SK-N-SH (cell line): ENCODE measurements around the gene PACSIN1. TPM values are rescaled to one million over a fixed set of nuclear protein-coding genes. Genes with fewer than 3 reads are reported as not detected.
A peak's percentile ranks its signal among the peaks of the same experiment; 100 is the strongest.

Experiments
- CTCF ChIA-PET: fragments of 300-600, 350-600 bp; formaldehyde crosslinking; extraction: SDS; loops from one replicate; lab custom pipeline; 2021; lab: Yijun Ruan, JAX
- POLR2A ChIA-PET: fragments of 350-600 bp; sonication (Branson Sonifier 250); formaldehyde crosslinking; extraction: SDS; loops from one replicate; lab custom pipeline; 2020; ENCODE audit warnings: antibody characterized with exemption, inconsistent platforms; lab: Yijun Ruan, JAX
- DNase-seq: peaks from one replicate; pipeline ENCODE4 v3.0.0; 2012
- H2AFZ ChIP-seq: fragments of 200-600 bp; sonication (generic); 2 replicates; pipeline ENCODE4 v1.8.1; 2016; ENCODE audit warnings: antibody characterized with exemption, mild to moderate bottlenecking, low read depth
- H3F3A ChIP-seq: fragments of 200-600 bp; sonication (generic); replicated peaks from 2 replicates; pipeline ENCODE3; 2016; ENCODE audit warnings: antibody characterized with exemption, mild to moderate bottlenecking; ENCODE audit not compliant: insufficient read depth
- H3K27ac ChIP-seq, 2 experiments: fragments of 200-500 bp in 1 of 2; fragments of 200-600 bp in 1 of 2; sonication (Bioruptor generic) in 1 of 2; sonication (generic), shearing (Covaris generic) in 1 of 2; 2 replicates each; pipeline versions ENCODE4 v1.5.1 to v1.6.1; 2014 to 2016; ENCODE audit warnings: low read depth in 2 of 2, inconsistent platforms in 1 of 2, low read length in 1 of 2, mild to moderate bottlenecking in 1 of 2, mixed read lengths in 1 of 2
- H3K27me3 ChIP-seq: fragments of 200-600 bp; sonication (generic), shearing (Covaris generic); 2 replicates; pipeline ENCODE4 v1.6.1; 2016; ENCODE audit warnings: mixed run types; ENCODE audit not compliant: insufficient read depth
- H3K36me3 ChIP-seq, 2 experiments: fragments of 200-500 bp in 1 of 2; fragments of 200-600 bp in 1 of 2; sonication (Bioruptor generic) in 1 of 2; sonication (generic) in 1 of 2; replicated peaks in 1 of 2; 2 replicates each; pipeline versions ENCODE3 to v1.5.1; 2014 to 2016; ENCODE audit warnings: low read length in 1 of 2, mild to moderate bottlenecking in 1 of 2; ENCODE audit not compliant: insufficient read depth in 2 of 2, control insufficient read depth in 1 of 2
- H3K4me1 ChIP-seq, 2 experiments: fragments of 200-500 bp in 1 of 2; fragments of 200-600 bp in 1 of 2; sonication (Bioruptor generic) in 1 of 2; sonication (generic), shearing (Covaris generic) in 1 of 2; 2 replicates each; pipeline versions ENCODE4 v1.5.1 to v1.6.1; 2014 to 2016; ENCODE audit warnings: low read depth in 1 of 2, low read length in 1 of 2, mixed run types in 1 of 2; ENCODE audit not compliant: insufficient read depth in 2 of 2, control insufficient read depth in 1 of 2
- H3K4me2 ChIP-seq: fragments of 200-600 bp; sonication (generic), shearing (Covaris generic); 2 replicates; pipeline ENCODE4 v1.6.1; 2017; ENCODE audit warnings: mixed run types
- H3K4me3 ChIP-seq, 2 experiments: fragments of 200-500 bp in 1 of 2; fragments of 200-600 bp in 1 of 2; sonication (Bioruptor generic) in 1 of 2; sonication (generic), shearing (Covaris generic) in 1 of 2; 2 replicates each; pipeline versions ENCODE4 v1.5.1 to v1.8.1; 2014 to 2016; ENCODE audit warnings: low read depth in 2 of 2, inconsistent platforms in 1 of 2, low read length in 1 of 2, mild to moderate bottlenecking in 1 of 2, mixed read lengths in 1 of 2, moderate library complexity in 1 of 2
- H3K79me2 ChIP-seq: fragments of 200-600 bp; sonication (generic); 2 replicates; pipeline ENCODE4 v1.8.1; 2017; ENCODE audit warnings: mild to moderate bottlenecking; ENCODE audit not compliant: insufficient read depth
- H3K9ac ChIP-seq: fragments of 200-600 bp; sonication (generic); 2 replicates; pipeline ENCODE4 v1.6.1; 2017; ENCODE audit warnings: mixed run types
- H3K9me2 ChIP-seq: fragments of 200-600 bp; sonication (generic); 2 replicates; pipeline ENCODE4 v1.6.1; 2017; ENCODE audit warnings: mixed run types
- H3K9me3 ChIP-seq: fragments of 200-600 bp; sonication (generic); 2 replicates; pipeline ENCODE4 v1.6.1; 2017; ENCODE audit warnings: mixed run types, mild to moderate bottlenecking, moderate library complexity
- H4K20me1 ChIP-seq: fragments of 200-600 bp; sonication (generic); 2 replicates; pipeline ENCODE4 v1.6.1; 2017; ENCODE audit warnings: mild to moderate bottlenecking, mixed run types; ENCODE audit not compliant: insufficient read depth
- CHD2 ChIP-seq: fragments of 150-350 bp; IDR thresholded peaks from 2 replicates; pipeline ENCODE4 v1.6.1; 2018; ENCODE audit warnings: low read length; ENCODE audit not compliant: partially characterized antibody
- JUND ChIP-seq: IDR thresholded peaks from 2 replicates; pipeline ENCODE4 v1.4.0; 2012
- MXI1 ChIP-seq: IDR thresholded peaks from 2 replicates; pipeline ENCODE4 v1.6.1; 2012; ENCODE audit warnings: mild to moderate bottlenecking, low read depth, low read length, improper control_type of control experiment
- NFIC ChIP-seq: IDR thresholded peaks from 2 replicates; pipeline ENCODE4 v1.4.0; 2012; ENCODE audit warnings: borderline replicate concordance
- NRF1 ChIP-seq: IDR thresholded peaks from 2 replicates; pipeline ENCODE4 v1.6.1; 2012; ENCODE audit warnings: low read depth, mild to moderate bottlenecking, low read length
- POLR2AphosphoS5 ChIP-seq: IDR thresholded peaks from 2 replicates; pipeline ENCODE4 v1.6.1; 2012; ENCODE audit warnings: low read depth, low read length
- RAD21 ChIP-seq: IDR thresholded peaks from 2 replicates; pipeline ENCODE4 v1.6.1; 2012; ENCODE audit warnings: mild to moderate bottlenecking, low read length
- RCOR1 ChIP-seq: fragments of 150-350 bp; IDR thresholded peaks from 2 replicates; pipeline ENCODE4 v1.6.1; 2017; ENCODE audit warnings: antibody characterized with exemption, low read length
- SMC3 ChIP-seq: IDR thresholded peaks from 2 replicates; pipeline ENCODE4 v1.6.1; 2012; ENCODE audit warnings: low read depth, low read length, improper control_type of control experiment
- TAF1 ChIP-seq: IDR thresholded peaks from 2 replicates; pipeline ENCODE4 v1.6.1; 2012; ENCODE audit warnings: low read depth, mild to moderate bottlenecking, low read length, moderate library complexity, borderline replicate concordance
- TCF12 ChIP-seq: IDR thresholded peaks from 2 replicates; pipeline ENCODE4 v1.4.0; 2012
- TEAD4 ChIP-seq: IDR thresholded peaks from 2 replicates; pipeline ENCODE4 v1.4.0; 2012; ENCODE audit warnings: mild to moderate bottlenecking, borderline replicate concordance; ENCODE audit not compliant: insufficient read depth
- YY1 ChIP-seq: IDR thresholded peaks from 2 replicates; pipeline ENCODE4 v1.4.0; 2012; ENCODE audit warnings: low read depth, mild to moderate bottlenecking
- WGBS: methylation state at CpG from one replicate; pipeline ENCODE4 v1.1.6; 2017; ENCODE audit warnings: low lambda C conversion rate; 5-methylcytosine and 5-hydroxymethylcytosine counted together
- polyA plus RNA-seq, 3 experiments: library from polyadenylated mRNA; depleted of rRNA; stranded (reverse); fragments of >200 nt; gene quantifications; 2 replicates each; pipeline ENCODE4 v1.2.3, GENCODE V29; 2012
- TF ChIP-seq, protein P1 (sequence below): IDR thresholded peaks from 2 replicates; pipeline ENCODE4 v1.4.0; 2012; ENCODE audit warnings: low read depth, borderline replicate concordance
- TF ChIP-seq, protein P2 (sequence below): fragments of 150-350 bp; IDR thresholded peaks from 2 replicates; pipeline ENCODE4 v1.6.1; 2017; ENCODE audit warnings: antibody characterized with exemption, low read length, low read depth, borderline replicate concordance
- TF ChIP-seq, protein P3 (sequence below): fragments of 200-600 bp; sonication (generic); IDR thresholded peaks from 2 replicates; pipeline ENCODE4 v1.6.1; 2017; ENCODE audit warnings: antibody characterized with exemption, mild to moderate bottlenecking, moderate library complexity
- TF ChIP-seq, protein P4 (sequence below): IDR thresholded peaks from 2 replicates; pipeline ENCODE4 v1.4.0; 2012; ENCODE audit warnings: low read depth
- TF ChIP-seq, protein P5 (sequence below): IDR thresholded peaks from 2 replicates; pipeline ENCODE4; 2012

PACSIN1 gene
- polyA plus RNA-seq, 1 of the 3 experiments (the other 2 are of a cell fraction): 0.05 TPM

DNA sequence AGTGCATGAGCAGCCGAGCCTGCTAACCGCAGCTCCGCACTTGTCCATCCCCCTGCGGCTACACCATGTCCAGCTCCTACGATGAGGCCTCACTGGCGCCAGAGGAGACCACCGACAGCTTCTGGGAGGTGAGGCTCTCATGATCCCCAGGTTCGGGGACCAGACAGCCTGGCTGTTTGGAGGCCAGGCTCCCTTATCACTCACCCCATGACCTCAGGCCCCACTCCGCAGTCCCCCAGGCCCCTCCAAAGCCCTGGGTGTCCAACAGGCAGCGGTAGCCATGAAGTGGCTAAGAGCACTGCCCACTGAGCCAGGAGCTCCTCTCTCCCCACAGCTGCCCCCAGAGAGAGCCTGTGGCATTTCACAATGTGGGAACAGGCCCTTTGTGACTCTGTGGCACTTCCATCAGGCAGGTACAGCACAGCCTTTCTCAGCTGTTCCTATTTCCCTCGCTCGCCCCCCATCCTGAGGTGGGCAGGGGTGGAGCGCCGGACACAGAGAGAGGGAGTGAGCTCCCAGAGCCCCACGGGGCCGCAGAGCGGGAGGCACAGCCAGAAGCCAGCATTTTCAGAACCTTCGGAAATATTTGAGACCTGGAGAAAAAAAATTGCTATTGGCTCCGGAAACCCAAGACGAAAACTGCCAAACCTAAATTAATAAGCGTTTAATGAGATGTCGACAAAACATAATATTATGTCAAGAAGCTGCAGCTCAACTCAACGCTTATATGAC is 60.5 kb downstream of the PACSIN1 start (continued):
- TF ChIP-seq, protein P1, sequence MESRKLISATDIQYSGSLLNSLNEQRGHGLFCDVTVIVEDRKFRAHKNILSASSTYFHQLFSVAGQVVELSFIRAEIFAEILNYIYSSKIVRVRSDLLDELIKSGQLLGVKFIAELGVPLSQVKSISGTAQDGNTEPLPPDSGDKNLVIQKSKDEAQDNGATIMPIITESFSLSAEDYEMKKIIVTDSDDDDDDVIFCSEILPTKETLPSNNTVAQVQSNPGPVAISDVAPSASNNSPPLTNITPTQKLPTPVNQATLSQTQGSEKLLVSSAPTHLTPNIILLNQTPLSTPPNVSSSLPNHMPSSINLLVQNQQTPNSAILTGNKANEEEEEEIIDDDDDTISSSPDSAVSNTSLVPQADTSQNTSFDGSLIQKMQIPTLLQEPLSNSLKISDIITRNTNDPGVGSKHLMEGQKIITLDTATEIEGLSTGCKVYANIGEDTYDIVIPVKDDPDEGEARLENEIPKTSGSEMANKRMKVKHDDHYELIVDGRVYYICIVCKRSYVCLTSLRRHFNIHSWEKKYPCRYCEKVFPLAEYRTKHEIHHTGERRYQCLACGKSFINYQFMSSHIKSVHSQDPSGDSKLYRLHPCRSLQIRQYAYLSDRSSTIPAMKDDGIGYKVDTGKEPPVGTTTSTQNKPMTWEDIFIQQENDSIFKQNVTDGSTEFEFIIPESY: no peak
- TF ChIP-seq, protein P2, sequence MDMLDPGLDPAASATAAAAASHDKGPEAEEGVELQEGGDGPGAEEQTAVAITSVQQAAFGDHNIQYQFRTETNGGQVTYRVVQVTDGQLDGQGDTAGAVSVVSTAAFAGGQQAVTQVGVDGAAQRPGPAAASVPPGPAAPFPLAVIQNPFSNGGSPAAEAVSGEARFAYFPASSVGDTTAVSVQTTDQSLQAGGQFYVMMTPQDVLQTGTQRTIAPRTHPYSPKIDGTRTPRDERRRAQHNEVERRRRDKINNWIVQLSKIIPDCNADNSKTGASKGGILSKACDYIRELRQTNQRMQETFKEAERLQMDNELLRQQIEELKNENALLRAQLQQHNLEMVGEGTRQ: no peak
- TF ChIP-seq TCF12 (no peak), YY1 (no peak), NFIC (no peak), MXI1 (no peak), TAF1 (no peak), TEAD4 (no peak), SMC3 (no peak)
- TF ChIP-seq, all 33 proteins: peak for 0

DNA sequence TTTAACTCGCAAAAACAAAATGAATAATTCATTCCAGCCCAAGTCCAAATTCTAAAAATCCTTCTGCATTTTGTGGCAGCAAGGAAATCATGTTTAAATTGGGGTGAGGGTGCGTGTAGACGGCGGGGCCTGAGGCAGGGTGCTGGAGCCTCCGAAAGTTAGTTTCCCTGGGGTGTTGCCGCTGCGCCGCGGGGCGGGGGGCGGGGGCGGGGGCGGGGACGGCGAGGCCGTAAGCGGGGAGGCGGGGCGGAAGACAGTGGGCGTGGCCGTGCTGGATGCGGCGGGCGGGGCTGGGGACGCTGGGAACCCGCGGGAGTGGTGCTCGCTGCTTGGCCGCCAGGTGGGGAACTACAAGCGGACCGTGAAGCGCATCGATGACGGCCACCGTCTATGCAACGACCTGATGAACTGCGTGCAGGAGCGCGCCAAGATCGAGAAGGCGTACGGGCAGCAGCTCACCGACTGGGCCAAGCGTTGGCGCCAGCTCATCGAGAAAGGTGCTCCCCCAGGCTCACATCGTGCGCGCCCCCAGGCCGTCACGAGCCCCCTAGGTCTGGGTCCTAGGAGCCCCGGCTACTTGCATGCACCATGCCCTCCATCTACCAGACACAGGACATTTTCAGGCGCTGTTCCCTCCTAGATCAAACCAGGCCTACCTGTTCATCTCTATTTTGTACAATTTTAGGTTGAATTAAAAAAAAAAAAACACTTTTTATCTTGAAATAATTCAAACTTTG is 61.3 kb downstream of the PACSIN1 start:
- H3F3A ChIP-seq: no peaks in the 10 kb centered on the region
- DNase-seq: peak; percentile 98
- ChIA-PET CTCF (interaction anchor here (0.7 to 3.7 kb wide), 25 partner anchors 8 to 714 kb away, joined by 3 to 36 read pairs (median 4); partner anchors contain the start of genes HMGA1 and SMIM29), POLR2A (no interaction called here)
- peak overlapping the region; percentile 89 for H2AFZ ChIP-seq
- H3K9me2 ChIP-seq: no peaks in the 10 kb centered on the region
- H3K4me3 ChIP-seq: peak overlapping the region; percentile 34 to 53; a peak in 3 of 4 replicates
- peak; percentile 84 for TF ChIP-seq SMC3
- TF ChIP-seq RAD21: peak; percentile 68
- TF ChIP-seq POLR2AphosphoS5: peak; percentile 26; the same call in 1 of the 2 replicates
- TF ChIP-seq TAF1: no peak
- no peak for TF ChIP-seq JUND
- 0 out of 2 replicates have a peak, but pooled peaks have one; percentile 35 for TF ChIP-seq MXI1
- TF ChIP-seq, protein P3, sequence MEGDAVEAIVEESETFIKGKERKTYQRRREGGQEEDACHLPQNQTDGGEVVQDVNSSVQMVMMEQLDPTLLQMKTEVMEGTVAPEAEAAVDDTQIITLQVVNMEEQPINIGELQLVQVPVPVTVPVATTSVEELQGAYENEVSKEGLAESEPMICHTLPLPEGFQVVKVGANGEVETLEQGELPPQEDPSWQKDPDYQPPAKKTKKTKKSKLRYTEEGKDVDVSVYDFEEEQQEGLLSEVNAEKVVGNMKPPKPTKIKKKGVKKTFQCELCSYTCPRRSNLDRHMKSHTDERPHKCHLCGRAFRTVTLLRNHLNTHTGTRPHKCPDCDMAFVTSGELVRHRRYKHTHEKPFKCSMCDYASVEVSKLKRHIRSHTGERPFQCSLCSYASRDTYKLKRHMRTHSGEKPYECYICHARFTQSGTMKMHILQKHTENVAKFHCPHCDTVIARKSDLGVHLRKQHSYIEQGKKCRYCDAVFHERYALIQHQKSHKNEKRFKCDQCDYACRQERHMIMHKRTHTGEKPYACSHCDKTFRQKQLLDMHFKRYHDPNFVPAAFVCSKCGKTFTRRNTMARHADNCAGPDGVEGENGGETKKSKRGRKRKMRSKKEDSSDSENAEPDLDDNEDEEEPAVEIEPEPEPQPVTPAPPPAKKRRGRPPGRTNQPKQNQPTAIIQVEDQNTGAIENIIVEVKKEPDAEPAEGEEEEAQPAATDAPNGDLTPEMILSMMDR: peak; percentile 60
- TF ChIP-seq RCOR1: no peak; the same call in 1 of the 2 replicates
- TF ChIP-seq NRF1: no peak
- TF ChIP-seq, protein P4, sequence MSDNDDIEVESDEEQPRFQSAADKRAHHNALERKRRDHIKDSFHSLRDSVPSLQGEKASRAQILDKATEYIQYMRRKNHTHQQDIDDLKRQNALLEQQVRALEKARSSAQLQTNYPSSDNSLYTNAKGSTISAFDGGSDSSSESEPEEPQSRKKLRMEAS: peak; percentile 37; the same call in 1 of the 2 replicates
- TF ChIP-seq CHD2: no peak
- TF ChIP-seq, protein P5, sequence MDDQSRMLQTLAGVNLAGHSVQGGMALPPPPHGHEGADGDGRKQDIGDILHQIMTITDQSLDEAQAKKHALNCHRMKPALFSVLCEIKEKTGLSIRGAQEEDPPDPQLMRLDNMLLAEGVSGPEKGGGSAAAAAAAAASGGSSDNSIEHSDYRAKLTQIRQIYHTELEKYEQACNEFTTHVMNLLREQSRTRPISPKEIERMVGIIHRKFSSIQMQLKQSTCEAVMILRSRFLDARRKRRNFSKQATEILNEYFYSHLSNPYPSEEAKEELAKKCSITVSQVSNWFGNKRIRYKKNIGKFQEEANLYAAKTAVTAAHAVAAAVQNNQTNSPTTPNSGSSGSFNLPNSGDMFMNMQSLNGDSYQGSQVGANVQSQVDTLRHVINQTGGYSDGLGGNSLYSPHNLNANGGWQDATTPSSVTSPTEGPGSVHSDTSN: no peak
- WGBS: 37% methylated on average over 8 of the region's 53 CpGs
- no peaks in the 10 kb centered on the region for H3K79me2 ChIP-seq
- H3K4me1 ChIP-seq: peaks cover 4 to 27% of the 10 kb centered on the region in 2 experiments; a peak in 1 of 4 replicates
- H4K20me1 ChIP-seq: no peaks in the 10 kb centered on the region
- peak overlapping the region; percentile 61; the same call in 1 of the 2 replicates for H3K4me2 ChIP-seq
- H3K9ac ChIP-seq: no peak overlapping the region
- H3K27me3 ChIP-seq: no peaks in the 10 kb centered on the region
- H3K36me3 ChIP-seq: no peaks in the 10 kb centered on the region
- no peak overlapping the region for H3K27ac ChIP-seq
- no peaks in the 10 kb centered on the region for H3K9me3 ChIP-seq
